Measurements from ENCODE around the gene CAPN14. TPM values are rescaled to one million over a fixed set of nuclear protein-coding genes. Genes with fewer than 3 reads are reported as not detected.
"Not testable (repeated sequence)": the region's sequence is repeated elsewhere in the genome, so short reads cannot be mapped to it uniquely, and the experiment has no call there.

The CAPN14 gene
- total RNA-seq, 1 experiment from 2014 or later, result not detected

- H3K27me3 ChIP-seq (ENCODE audit: insufficient read depth, low read length), result peaks cover 40% of the 10 kb centered on the region
- no peaks in the 10 kb centered on the region for H3K4me1 ChIP-seq (ENCODE audit: control insufficient read depth in 1 of 2, insufficient read depth in 2 of 2, low read length in 2 of 2)
- no peaks in the 10 kb centered on the region for H3K36me3 ChIP-seq (ENCODE audit: control insufficient read depth in 1 of 2, insufficient read depth in 2 of 2, low read length in 2 of 2)
- no peaks in the 10 kb centered on the region for H3K9me2 ChIP-seq (ENCODE audit: insufficient read depth)
- H3K4me2 ChIP-seq (ENCODE audit: low read length), result no peak overlapping the region
- no peaks in the 10 kb centered on the region for H3K79me2 ChIP-seq (ENCODE audit: insufficient read depth, low read length)
- H3K27ac ChIP-seq (ENCODE audit: low read depth, low read length), result no peak overlapping the region
- ChIA-PET CTCF (no interaction called here), POLR2A (no interaction called here), RAD21 (ENCODE audit: low non-redundant PET in 1 of 2, low total read pairs in 2 of 2, uncharacterized antibody in 2 of 2, unreplicated experiment in 2 of 2) (no interaction called here)
- no peak overlapping the region for H3K4me3 ChIP-seq (replicated peaks in 1 of 2; ENCODE audit: low read depth in 1 of 2, low read length in 2 of 2)
- BruUV-seq (replicated peaks), result no TSS peak
- no peak overlapping the region for H3K9ac ChIP-seq (ENCODE audit: low read length)
- intact Hi-C loops (cut with micrococcal nuclease), result no loop called here
- no peak overlapping the region for H2AFZ ChIP-seq (ENCODE audit: low read depth, low read length, poor library complexity, severe bottlenecking)
- no peaks in the 10 kb centered on the region for H3K9me3 ChIP-seq (ENCODE audit: control insufficient read depth in 1 of 2, insufficient read depth in 1 of 2, low read depth in 1 of 2, low read length in 2 of 2)
- ATAC-seq, result no peak
- DNase-seq (ENCODE audit: low read depth, low spot score), result no peak
- no peak for TF ChIP-seq RAD21 (IDR thresholded peaks at IDR 0.05; ENCODE audit: low read depth)
- no peak for TF ChIP-seq CTCF (IDR thresholded peaks at IDR 0.05 in 2 of 3, conservative IDR thresholded peaks at IDR 0.05 in 1 of 3; ENCODE audit: borderline replicate concordance in 1 of 3, insufficient read depth in 1 of 3, low read depth in 2 of 3, low read length in 2 of 3)
- TF ChIP-seq EZH2 (IDR thresholded peaks at IDR 0.05), result no peak
- no peak for TF ChIP-seq TCF7L2 (IDR thresholded peaks at IDR 0.05; ENCODE audit: borderline replicate concordance, extremely low read depth, insufficient read depth, insufficient read length)
- TF ChIP-seq EZH2phosphoT487 (IDR thresholded peaks at IDR 0.05; ENCODE audit: borderline replicate concordance), result no peak
- TF ChIP-seq EGR1 (IDR thresholded peaks at IDR 0.05; ENCODE audit: low read depth), result no peak
- TF ChIP-seq MAX (IDR thresholded peaks at IDR 0.05), result no peak
- H4K20me1 ChIP-seq (ENCODE audit: insufficient read depth), result no peaks in the 10 kb centered on the region
Measured at GRCh38 chr2:31187166-31187565, 30.1 kb downstream of the CAPN14 start.

- H2AFZ ChIP-seq (ENCODE audit: low read depth, low read length, poor library complexity, severe bottlenecking); H3K9me3 ChIP-seq (ENCODE audit: control insufficient read depth in 1 of 2, insufficient read depth in 1 of 2, low read depth in 1 of 2, low read length in 2 of 2); H4K20me1 ChIP-seq (ENCODE audit: insufficient read depth); H3K79me2 ChIP-seq (ENCODE audit: insufficient read depth, low read length); H3K4me3 ChIP-seq (replicated peaks in 1 of 2; ENCODE audit: low read depth in 1 of 2, low read length in 2 of 2); intact Hi-C loops (cut with micrococcal nuclease); DNase-seq (ENCODE audit: low read depth, low spot score); POLR2A ChIA-PET; H3K4me1 ChIP-seq (ENCODE audit: control insufficient read depth in 1 of 2, insufficient read depth in 2 of 2, low read length in 2 of 2); H3K27ac ChIP-seq (ENCODE audit: low read depth, low read length); H3K4me2 ChIP-seq (ENCODE audit: low read length); CTCF ChIA-PET; H3K36me3 ChIP-seq (ENCODE audit: control insufficient read depth in 1 of 2, insufficient read depth in 2 of 2, low read length in 2 of 2); ATAC-seq; RAD21 ChIA-PET (ENCODE audit: low non-redundant PET in 1 of 2, low total read pairs in 2 of 2, uncharacterized antibody in 2 of 2, unreplicated experiment in 2 of 2); H3K9ac ChIP-seq (ENCODE audit: low read length); H3K9me2 ChIP-seq (ENCODE audit: insufficient read depth); BruUV-seq (replicated peaks): not testable (repeated sequence)
- H3K27me3 ChIP-seq (ENCODE audit: insufficient read depth, low read length), result peaks cover 42% of the 10 kb centered on the region
Measured at GRCh38 chr2:31183973-31184372, 33.3 kb downstream of the CAPN14 start.
